Amniotic stem cell (primary cell): Measurements from ENCODE around the gene SV2C.
"Not testable (repeated sequence)": the region's sequence is repeated elsewhere in the genome, so short reads cannot be mapped to it uniquely, and the experiment has no call there.

ENCODE experiments used
- DNase-seq: peaks from one replicate; lab custom pipeline; 2025; lab: John Stamatoyannopoulos, UW

The SV2C gene

DNA sequence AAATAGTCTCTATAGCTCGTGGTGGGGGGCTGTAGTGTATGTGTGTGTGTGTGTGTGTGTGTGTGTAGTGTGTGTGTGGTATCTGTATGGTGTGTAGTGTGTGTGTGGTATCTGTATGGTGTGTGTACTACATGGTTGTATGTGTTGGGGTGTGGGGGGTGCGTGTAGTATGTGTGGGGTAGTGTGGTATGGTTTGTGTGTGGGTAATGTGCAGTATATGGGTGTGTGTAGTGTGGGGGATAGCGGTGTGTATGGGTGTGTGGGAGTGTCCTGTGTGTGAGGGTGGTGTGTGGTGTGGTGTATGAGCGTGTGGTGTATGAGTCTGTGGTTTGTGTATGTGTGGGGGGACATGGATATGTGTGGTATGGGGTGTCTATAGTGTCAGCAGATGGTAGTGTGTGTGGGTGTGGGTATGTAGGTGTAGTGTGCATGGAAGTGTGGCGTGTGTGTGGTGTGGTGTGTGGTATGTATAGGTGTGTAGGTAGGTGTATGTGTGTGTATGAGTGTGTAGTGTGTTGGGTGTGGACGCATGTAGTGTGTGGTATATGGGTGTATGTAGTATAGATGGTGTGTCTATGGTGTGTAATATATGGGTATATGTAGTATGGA, 174.1 kb downstream of the SV2C start:
- DNase-seq, result no peak

DNA sequence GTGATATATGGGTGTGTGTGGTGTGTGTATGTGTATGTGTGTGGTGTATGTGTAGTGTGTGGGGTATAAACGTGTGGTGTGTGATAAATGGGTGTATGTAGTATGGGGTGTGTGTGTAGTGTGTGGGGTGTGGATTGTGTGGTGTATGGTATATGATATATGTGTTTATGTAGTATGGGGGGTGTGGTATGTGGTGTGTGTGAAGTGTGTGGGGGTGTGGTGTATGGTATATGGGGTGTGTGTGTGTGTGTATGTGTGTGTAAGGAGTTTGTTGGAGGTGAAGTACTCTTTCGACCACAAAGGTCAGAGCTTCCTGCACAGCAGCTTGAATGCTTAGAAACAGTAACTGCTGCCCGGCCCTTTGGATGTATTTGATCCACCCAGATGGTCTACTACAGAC, 174.7 kb downstream of the SV2C start:
- no peak for DNase-seq

DNA sequence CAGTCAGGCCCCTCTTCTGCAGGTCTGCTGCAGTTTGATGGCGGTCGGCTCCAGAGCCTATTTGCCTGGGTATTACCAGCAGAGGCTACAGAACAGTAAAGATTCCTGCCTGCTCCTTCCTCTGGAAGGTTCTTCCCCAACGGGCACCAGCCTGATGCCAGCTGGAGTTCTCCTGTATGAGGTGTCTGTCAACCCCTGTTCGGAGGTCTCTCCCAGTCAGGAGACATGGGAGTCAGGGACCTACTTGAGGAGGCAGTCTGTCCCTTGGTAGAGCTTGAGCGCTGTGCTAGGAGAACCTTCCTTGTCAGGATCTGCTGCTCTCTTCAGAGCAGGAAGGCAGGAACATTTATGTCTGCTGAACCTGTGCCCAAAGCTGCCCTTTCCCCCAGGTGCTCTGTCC, 181.5 kb downstream of the SV2C start:
- DNase-seq, result no peak

DNA sequence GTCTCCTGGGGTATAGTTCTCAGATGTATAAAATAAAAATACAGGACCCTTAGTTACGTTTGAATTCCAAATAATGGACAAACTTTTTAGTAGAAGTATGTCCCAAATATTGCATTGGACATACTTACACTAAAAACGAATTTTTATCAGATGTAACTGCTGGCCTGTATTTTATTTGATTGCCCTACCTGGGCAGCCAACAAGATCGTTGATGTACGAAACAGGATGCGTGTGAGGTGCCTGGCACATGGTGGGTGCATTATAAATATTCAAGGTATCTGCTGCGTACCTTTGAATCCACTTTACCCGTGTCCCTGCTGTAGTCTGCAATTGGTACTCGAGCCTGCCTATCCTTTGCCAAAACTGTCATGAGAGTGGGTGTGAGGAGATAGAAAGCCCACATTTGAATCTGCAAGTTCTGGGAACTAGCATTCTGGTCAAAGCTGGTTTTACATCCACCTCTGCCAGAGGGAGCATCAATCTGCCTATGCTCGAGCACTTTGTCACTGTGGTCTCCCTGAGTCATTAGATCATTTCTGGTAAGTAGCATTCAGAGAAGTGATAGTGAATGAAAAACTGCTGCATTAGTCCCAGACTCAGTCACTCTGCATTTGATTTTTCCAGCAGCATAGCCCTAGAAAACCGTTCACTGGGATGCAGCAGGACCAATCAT, 186.2 kb downstream of the SV2C start:
- no peak for DNase-seq

DNA sequence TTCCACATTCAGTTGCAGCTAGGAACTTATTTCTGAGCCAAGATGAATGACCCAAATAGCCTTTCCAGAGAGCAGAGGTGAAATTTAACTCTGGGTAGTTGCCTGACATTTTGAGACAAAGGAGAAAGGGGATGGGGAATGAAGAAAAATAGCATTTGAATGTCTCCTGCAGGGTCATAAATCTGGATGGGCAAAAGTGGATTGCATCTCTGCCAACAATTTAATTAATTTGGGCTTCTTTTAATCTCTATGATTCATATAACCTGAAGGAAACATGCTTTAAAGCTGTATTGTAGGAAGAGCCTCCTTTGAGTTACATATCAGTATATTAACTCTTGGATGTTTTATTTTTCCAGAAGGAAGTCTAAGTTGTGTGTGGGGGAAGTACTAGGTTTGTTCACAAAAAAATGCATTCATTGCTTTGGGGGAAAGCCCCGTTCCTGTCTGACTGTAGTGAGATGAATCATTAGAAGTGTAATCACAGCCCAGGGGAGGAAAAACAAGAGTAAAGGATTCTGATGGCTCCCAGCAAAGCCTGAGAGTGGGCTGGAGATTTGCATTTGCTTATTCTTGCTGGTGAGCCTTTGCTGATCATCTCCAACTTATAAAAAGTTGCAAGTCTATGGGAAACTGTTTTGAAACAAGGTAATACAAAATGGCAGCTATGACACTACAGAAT, 186.9 kb downstream of the SV2C start:
- DNase-seq, result no peak

DNA sequence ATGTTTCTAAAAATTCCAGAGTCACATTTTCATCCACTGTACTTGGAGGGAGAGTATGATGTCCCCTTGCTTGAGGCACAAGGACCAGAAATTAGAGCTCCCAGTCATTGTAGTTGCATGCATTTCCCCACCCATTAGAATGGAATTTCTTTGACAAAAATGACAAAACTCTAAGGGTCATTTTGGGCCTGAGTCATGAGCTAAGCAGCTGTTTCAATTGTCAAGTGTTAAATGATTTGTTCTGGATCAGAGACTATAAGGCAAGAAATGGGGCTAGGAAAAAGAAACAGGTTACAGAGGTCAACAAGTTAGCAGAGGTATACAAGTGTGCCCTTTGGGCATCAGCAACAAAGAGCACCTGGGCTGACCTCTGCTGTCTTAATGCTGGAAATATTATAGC, 188.7 kb downstream of the SV2C start:
- no peak for DNase-seq

DNA sequence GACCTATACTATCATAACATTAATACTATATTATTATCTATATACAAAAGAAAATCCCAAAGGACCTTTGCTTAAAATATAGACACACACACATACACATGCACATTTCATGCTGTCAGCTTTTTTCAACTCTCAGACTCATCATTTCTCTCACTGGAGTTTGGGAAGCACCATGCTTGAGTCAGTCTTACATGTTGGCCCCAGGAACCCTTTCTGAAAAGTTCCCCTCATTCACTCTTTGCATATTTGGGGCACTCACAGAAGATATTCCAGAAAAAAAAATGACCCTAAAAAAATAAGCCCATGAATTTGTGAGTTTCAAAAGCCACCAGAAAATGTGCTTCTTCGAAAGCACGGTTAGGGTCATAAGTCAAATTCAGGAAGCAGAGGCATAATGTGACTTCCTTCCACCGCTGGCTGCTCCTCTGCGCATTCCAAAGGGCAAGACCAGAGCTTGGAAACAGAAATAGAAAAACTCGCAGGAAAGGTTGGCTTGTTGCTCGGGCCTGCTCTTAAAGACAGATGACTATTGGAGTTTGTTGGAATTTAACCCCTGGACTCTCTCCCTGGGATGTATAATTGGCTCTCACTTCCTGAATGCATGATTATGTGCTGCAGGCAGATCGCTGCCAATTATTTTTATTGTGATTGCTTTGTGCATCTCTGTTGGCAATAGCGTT, 190.2 kb downstream of the SV2C start:
- no peak for DNase-seq

DNA sequence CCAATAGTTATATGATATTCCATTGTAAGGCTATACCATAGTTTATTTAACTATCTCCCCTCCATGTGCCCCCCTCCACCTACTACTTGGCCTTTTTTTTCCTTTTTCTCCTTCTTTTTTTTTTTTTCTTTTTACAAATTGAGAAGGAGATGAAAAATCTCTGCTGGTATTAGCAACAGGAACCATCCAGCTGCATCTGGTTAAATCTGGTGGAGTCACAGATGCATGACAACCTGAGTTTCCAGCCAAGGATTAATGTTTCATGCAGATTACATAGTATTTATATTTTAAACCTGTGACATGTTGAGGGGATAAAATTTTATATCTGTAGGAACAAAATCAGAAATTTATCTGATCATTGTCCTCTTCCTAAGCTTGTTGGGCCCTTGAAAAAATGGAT, 191.4 kb downstream of the SV2C start:
- DNase-seq, result no peak

DNA sequence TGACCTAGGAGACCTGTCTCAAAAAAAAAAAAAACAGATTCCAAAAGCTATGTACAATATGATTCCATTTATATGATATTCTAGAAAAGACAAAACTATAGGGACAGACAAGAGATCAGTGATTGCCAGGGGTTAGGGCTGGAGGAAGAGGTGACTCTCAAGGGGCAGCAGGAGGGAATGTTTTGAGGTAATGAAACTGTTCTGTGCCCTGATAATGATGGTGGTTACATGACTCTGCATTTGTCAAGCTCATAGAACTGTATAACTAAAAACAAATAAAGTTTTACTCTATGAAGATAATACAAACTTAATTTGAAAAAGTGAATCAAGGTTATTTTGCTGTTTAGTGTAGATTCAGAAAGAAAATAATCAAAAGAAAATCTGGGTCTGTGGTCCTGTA, 194.6 kb downstream of the SV2C start:
- no peak for DNase-seq

DNA sequence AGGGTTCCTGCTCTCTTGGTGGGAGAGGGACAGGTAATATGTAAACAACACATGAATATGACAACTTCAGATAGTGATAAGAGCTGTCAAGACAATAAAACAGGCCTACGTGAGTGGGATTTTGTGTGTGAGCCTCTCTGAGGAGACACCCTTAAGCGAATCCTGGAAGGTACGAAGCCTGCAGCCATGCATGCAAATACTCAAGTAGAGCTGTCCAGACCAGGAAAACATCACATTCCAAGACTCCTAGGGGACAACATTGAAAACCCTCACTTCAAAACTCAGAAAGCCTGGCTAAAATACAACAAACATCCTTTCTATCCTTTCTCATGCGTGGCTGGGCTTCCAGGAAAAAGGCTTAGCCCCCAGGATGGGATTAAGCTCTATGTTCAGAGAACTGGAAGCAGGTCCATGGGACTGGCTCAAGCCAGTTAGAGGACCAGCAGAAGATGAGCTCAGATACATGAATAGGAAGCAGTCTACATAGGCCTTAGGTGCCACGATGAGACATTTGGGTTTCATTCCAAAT, 195.1 kb downstream of the SV2C start:
- no peak for DNase-seq

DNA sequence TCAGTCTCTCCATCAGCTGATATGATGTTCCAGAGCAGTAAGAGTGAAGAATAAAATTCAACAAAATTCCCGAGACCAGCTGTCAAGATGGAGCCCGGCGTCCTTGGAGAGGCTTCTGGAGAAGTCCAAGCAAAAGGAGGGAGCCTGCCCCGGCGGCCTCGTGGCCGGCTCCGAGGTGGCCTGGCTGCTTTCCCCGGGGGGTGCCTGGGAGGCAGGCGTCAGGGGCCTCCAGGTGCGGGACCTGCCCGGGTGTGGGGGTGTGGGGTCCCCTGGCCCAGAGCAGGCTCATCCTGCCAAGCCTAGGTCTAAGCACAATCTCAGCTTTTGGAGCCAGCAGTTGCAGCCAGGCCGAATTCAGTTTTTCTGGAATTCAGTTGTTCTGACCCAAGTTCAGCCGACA, 197.3 kb downstream of the SV2C start:
- no peak for DNase-seq

DNA sequence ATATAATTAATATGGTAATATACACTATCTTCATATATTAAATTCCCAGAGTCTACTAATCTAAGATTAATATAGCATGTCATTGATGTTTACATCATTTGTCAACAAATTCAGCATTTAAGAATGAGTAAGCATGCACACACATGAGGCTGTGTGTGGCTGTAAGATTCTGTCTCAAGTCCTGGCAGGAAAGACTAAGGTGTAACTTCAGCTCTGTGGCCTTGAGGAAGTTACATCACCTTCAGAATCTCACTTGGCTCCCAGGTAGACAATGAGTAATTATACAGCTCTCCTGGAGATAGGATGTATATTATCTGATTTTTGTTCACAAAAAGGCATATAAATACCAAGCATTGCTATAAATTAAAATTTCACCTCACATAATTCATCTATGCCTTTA, 200.5 kb downstream of the SV2C start:
- no peak for DNase-seq

DNA sequence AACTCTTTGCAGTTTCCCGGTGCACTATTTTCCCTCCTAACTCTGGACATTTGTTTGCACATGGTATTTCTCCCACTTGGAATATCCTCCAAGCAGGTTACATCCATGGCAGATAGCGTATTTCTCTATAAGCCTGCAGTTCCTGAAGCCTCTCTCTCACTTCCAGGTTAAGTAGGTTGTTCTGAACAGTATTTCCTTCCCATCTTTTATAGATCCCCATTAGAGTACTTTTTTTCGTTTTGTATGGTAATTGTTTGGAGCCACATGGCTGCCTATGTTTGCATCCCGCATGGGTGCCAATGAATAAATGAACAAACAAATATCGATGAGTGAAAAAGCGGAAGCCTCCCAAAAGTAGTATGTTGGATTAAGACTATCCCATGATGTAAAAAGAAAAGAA, 206.5 kb downstream of the SV2C start:
- DNase-seq, result no peak

DNA sequence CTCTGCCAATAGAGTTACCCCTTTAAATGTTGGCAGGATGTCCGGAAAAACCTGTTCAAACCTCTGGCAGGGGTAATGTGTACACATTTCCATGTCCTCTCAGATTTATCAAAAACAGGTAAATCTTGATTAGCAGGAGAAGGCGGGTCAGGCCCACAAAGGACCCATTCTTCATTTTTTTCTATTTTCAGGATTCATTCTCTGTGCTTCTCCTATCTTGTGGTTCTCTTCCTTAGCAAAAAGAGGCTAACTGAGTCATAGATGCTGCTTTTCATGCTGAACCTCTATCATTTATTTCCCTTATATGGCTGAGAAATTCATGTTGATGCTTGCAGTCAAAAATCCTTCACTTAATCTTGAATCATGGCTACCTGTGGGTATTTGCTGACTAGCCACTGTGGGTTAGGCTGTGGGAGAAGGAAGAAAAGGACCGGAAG, 207.2 kb downstream of the SV2C start:
- no peak for DNase-seq

DNA sequence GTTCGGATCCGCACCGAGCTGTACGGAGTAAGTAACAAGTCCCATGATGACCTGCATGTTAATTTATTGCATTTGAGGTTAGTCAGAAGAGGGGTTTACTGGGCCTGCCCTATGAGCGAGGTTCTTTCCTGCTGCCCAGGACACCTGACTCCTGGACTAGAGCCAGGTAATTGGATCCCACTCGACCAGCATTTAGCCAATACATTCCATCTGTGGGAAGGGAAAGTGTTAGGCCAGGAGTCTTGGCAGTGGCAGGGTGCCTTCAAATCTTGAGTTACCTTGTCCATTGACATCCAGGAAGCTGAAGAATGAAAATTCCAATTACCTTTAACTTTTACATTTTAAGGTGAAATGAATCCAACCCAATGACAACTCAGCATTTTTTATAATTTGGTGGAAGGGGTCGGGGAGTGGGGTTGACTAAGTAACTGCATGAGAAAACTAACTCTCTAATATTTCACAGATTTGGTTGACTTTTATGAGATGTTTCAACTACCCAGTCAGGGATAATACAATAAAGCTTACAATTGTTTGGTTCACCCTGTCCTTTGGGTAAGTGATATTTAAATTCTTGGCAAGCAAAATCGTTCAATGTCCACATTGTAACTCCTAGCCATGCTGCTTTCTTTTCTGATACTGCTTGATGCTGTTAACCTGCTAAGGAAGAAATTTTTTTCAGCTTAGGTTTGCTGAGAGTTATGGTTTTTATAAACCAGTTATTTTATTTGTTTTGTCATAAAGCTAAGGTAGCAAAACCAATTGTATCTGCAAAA, 208.3 kb downstream of the SV2C start:
- no peak for DNase-seq

DNA sequence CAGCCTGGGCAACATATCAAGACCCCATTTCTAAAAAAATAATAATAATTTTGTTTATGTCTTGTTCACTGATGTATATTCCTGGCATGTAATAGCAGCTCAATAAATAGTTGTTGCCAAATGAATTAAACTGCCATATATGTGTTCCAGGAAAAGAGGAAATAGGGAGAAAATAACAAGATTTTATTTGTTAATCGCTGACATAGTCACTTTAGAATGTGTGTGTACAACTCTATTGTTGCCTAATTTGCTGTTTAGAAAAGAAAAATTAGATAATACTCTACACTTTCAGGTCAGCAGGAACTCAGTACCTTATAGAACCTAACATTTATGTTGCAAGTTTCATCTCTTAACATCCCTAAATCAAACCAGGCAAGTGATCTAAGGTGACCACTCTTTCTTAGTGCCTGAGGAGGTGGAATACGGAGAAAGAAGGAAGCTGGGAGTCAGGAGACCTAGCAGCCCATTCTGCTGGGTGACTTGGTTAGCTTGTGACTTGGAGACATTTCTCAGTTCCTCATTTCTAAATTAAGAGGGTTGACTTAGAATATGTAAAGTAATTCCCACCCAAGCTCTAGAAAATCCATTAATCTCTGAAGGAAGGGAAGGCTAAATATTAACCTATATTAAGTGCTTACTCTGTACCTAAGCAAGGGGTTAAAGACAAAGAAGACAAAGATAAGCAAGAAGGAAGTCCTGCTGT, 209.6 kb downstream of the SV2C start:
- DNase-seq, result no peak

DNA sequence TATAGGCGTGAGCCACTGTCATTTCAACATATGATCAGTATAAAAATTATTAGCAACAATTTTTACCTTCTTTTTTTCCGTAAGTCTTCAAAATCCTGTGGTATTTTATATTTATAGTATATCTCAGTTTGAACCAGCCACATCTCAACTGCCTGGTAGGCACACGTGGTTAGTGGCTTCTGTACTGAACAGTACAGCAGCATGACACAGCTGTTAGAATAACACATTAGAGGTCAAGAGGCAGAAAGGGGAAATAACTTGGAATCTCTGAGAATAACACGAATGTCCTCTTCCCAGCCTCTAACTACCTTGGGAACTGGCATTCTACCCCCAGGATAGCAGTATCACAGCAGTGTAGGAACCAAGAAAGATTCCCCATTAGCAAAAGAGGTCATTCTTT, 211.4 kb downstream of the SV2C start:
- DNase-seq, result no peak

DNA sequence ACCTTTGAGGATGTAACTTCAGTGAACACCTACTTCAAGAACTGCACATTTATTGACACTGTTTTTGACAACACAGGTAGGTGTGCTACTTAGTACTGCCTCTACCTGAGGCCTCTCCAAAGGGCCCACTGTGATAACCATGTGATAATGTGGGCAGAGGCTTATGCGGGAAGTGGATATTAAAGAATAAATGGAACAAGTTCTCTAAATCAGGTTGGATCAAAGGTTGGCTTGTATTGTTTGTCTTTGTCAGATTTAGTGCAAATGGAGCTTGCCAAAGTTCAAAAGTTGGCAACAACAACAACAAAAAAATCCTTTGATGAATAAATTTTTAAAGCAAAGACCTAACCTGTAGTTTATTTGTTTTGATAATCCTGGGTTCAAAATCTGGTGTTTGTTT, 215.7 kb downstream of the SV2C start:
- DNase-seq, result no peak

DNA sequence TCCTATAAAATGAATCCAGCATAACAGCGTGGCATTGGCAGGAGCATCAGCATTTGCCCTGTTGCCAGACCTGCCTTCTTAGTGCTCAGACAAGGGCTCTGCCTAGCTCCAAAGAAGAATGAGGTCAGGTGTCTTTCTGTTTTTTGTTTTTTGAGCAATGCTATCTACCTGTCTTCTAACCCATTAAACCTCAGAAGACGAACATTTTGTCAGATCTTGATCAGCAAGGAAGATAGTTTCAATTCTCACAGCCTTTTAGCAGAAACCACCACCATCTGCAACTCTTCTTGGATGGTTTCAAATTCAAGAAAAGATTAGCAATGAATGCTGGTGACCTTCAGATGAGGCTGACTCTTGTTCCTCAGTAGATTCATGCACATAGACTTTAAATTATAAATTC, 216.4 kb downstream of the SV2C start:
- DNase-seq, result no peak

DNA sequence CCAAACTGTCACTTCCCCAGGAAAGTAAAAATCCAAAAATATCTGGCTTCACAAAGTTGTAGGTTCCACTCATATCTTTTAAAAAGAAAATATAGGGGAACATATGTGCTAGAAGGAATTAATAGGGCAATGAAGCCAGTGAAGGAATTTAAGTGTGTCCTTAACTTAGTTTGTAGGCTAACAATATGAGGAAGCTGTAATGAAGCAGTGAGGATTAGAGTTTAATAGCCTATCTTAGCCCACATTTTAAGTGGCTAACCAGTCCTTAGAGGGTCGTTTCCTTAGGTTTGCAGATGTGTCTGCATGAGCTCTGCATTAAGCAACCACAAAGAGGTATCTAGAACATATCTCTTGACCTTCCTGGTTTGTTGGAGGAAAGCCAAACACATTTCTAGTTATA, 218.7 kb downstream of the SV2C start:
- not testable (repeated sequence) for DNase-seq

DNA sequence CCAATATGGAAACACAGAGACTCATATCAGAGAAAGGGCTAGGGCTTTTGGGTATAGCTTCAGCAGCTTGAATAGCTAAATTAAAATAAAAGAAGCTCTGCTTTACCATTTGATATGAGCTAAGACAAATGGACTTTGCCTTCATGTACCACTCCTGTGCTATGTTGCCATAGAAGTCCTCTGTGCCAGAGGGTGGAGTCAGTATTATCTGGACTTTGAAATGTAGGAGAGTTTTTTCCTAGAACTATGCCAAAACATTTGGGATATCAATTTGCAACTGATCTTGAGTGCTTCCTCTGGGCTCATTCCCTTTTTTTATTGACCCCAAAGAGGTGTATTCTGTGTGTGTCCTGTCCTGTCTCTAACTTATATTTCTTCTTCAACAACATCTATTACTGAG, 219.5 kb downstream of the SV2C start:
- not testable (repeated sequence) for DNase-seq
